Fibroblast of villous mesenchyme (primary cell): ENCODE results near the gene NUP210L. TPM values are rescaled to one million over a fixed set of nuclear protein-coding genes. Genes with fewer than 3 reads are reported as not detected.

ENCODE experiments used
- DNase-seq: peaks from one replicate; pipeline ENCODE4 v3.0.0-alpha.2; 2010; ENCODE audit warnings: low read depth
- H3K4me3 ChIP-seq: 2 replicates; pipeline ENCODE4 v1.5.1; 2011; ENCODE audit warnings: low read depth, mild to moderate bottlenecking, low read length
- total RNA-seq: library from RNA; depleted of rRNA; stranded (reverse); fragments of >200 nt; gene quantifications from 2 replicates; pipeline ENCODE4 v1.2.3, GENCODE V29; 2012
- TF ChIP-seq, protein P1 (sequence below): IDR thresholded peaks from 2 replicates; pipeline ENCODE4 v1.5.1; 2012; ENCODE audit warnings: low read depth, mild to moderate bottlenecking, low read length; ENCODE audit not compliant: insufficient read depth

NUP210L gene
- total RNA-seq, 1 donor, result under 0.01 TPM

DNA sequence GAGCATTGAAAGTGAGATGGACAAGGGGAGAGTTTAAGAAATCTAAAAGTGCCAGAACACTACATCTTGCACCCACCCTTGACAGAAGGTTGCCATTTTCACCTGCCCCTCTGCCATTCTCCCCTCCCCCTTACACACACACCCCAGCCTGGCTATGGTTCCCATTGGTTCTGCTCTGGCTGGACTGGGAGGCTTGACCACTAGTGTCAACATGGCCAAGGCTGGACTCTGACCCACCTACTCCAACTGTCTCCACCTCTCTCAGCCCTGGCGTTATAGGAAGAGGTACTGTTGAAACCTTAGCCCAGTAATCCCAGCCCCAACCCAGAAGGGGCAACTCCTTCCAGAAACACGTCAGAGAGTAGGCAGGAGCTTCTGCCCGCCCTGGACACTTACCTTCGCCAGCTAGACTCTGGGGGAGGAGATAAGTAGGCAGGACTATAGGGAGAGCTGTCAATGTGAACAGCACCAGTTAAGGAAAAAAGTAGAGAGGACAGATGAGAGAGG lies 201.0 kb downstream of the NUP210L start:
- TF ChIP-seq, protein P1, sequence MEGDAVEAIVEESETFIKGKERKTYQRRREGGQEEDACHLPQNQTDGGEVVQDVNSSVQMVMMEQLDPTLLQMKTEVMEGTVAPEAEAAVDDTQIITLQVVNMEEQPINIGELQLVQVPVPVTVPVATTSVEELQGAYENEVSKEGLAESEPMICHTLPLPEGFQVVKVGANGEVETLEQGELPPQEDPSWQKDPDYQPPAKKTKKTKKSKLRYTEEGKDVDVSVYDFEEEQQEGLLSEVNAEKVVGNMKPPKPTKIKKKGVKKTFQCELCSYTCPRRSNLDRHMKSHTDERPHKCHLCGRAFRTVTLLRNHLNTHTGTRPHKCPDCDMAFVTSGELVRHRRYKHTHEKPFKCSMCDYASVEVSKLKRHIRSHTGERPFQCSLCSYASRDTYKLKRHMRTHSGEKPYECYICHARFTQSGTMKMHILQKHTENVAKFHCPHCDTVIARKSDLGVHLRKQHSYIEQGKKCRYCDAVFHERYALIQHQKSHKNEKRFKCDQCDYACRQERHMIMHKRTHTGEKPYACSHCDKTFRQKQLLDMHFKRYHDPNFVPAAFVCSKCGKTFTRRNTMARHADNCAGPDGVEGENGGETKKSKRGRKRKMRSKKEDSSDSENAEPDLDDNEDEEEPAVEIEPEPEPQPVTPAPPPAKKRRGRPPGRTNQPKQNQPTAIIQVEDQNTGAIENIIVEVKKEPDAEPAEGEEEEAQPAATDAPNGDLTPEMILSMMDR, result no peak
- DNase-seq, result no peak
- no peak overlapping the region for H3K4me3 ChIP-seq

DNA sequence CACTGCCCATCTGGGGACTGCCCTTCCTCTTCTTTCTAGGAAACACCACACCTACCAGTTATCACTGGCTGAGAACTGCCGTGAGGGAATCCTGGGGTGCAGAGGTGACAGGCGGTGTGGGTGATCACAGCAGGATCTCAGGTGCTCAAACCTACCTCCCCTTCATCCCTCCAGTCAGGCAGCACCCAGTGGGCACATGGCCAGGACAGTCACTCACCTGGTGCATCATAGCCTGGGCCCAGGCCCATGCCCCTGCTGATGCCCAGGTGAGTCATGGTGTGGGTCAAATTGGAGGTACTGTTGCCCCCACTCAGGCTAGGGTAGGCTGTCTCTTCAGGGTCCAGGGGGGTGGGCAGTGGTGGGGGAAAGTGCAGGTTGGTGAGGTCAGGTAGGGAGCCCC lies 203.1 kb downstream of the NUP210L start:
- DNase-seq, result no peak
- TF ChIP-seq, protein P1, result no peak

DNA sequence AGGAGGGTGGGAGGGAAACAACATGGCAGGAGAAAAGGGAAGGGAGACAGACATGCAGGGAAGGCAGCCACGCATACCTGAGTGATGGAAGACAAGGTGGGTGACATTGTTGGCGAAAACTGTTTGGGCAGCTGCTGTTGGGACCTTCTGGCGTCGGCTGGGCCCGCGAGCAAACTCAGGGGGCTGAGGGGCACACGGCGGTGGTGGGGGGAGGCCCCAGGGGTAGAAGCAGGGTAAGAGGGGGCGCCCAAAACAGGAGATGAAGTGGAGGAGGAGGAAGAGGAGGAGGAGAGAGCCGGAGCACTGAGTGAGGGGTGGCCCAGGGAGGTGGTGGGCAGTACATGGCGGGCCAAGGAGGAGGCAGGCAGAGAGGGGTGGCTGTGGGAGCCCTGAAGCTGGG lies 203.7 kb downstream of the NUP210L start:
- DNase-seq, result no peak
- TF ChIP-seq, protein P1, result no peak

More for the DNA sequence above, 203.1 kb downstream of the NUP210L start:
- no peak overlapping the region for H3K4me3 ChIP-seq

DNA sequence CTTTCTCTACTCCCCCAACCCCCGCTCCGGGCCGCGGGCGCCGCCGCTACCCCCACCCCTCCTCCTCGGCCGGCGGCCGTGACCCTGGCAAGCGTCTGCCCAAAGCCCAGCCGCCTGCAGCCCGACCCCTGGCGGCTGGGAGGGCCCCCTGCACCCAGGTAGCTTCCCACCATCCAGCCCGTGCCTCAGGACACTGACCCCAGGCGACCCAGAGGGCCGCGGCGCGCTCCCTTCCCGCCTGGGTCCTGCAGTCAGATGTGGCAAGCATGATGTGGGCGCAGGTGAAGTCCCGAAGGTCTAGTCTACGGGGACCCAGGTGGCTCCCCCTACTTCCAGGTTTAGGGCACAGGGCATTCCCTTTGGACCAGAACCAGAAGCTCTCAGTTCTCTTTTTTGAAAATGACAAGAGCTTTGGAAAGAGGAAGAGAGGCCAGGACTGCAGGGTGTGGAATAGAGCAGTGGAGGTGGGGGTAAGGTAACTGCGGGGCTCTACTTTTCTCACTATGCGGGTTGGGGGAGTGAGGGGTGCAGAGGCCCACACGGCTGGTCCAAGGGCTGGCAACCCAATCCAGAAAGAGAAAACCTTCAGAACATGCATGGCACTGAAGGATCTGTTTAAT lies 208.1 kb downstream of the NUP210L start, which contains the start of gene DENND4B:
TSS of gene DENND4B (minus strand) at position 97 of the 620 bp plus-strand sequence. CDS start 2,344 bp downstream, outside the sequence.
- peak; percentile 82 for DNase-seq
- TF ChIP-seq, protein P1, result peak; percentile 87
- H3K4me3 ChIP-seq, result peak within 1 kb of the TSS; percentile 76

More for the DNA sequence above, 203.7 kb downstream of the NUP210L start:
- H3K4me3 ChIP-seq, result no peak overlapping the region

DNA sequence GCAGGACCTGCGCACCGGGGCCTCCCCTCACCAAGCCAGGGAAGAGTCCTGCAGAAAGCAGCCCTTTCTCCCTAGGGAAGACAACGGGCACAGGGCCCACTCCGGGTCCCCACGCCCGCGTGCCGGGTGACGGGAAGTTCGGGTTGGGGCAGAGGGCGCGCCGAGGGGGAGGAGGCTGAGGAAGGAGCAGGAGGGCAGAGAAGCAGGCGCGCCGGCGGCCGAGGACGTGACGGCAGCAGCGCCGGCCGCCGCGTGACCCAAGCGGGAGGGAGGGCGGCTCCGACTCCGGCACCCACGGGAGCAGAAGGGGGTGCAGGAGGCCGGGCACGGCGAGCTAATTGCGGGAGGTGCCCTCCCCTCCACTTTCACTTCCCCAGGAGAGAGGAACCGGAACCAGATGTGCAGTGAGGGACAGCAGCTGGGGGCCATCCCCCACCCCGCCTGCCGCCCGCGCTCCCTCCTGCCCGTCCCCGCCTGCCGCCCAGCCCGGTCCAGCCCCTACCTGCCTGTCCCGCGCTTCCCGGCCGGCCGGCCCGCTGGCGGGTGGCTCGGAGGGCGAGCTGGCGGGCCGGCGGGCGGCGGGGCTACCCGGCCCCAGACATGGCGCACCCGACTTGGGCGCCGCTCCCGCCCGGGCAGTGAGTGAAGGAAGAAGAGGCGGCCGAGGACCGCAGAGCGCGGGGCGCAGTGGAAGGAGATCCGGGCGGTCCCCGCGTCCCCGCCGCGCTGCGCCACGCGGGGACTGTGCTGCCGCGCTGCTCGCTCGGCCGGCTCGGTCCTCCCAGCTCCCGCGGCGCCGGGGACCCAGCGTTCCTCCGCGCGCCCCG lies 208.9 kb downstream of the NUP210L start:
- peak; percentile 87 for DNase-seq

DNA sequence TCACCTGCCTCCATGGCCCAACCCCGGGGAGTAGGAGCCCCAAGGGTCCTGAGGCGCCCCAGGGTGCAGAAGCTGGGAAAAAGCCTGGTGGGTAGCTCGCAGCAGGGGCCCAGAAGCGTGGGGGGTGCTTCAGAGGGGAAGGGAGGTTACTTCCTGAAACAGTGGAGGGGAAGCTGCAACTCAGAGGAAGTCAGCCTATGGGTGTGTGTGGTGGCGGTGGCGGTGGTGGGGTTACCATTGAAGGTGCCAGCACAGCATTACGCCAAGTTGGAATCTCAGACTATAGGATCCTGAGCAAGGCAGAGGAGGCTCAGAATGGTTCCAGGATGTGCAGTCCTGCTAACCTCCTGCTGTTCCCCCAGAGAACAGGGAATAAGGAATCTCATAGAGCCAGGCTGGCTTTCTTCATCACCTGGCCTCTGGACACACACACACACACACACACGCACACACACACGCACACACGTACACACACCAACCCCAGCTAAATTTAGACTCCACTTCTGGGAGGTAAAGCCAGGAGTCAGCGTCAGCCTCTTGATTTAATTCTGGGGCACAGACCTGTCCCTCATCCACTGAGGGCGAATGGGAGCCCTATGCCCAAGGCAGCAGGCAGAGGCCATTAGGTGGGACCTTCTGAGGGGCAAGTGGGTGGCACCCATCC lies 209.6 kb downstream of the NUP210L start:
- TF ChIP-seq, protein P1, result no peak
- peak; percentile 54 for DNase-seq
- peak overlapping the region; percentile 76 for H3K4me3 ChIP-seq

More for the DNA sequence above, 208.9 kb downstream of the NUP210L start:
- peak overlapping the region; percentile 76 for H3K4me3 ChIP-seq
- TF ChIP-seq, protein P1, result no peak
